B cell (primary cell): Measurements from ENCODE around the gene FAM20C.

ENCODE experiments used
- EZH2 ChIP-seq: IDR thresholded peaks from 2 replicates; pipeline ENCODE4 v1.6.1; 2012; ENCODE audit warnings: borderline replicate concordance, low read depth, mild to moderate bottlenecking, moderate library complexity, low read length; ENCODE audit not compliant: insufficient read depth, poor library complexity, severe bottlenecking
- TF ChIP-seq, protein P1 (sequence below): fragments of 200-600 bp; IDR thresholded peaks from one replicate; pipeline ENCODE4 v1.8.0; 2022; ENCODE audit warnings: antibody characterized with exemption, mild to moderate bottlenecking

DNA sequence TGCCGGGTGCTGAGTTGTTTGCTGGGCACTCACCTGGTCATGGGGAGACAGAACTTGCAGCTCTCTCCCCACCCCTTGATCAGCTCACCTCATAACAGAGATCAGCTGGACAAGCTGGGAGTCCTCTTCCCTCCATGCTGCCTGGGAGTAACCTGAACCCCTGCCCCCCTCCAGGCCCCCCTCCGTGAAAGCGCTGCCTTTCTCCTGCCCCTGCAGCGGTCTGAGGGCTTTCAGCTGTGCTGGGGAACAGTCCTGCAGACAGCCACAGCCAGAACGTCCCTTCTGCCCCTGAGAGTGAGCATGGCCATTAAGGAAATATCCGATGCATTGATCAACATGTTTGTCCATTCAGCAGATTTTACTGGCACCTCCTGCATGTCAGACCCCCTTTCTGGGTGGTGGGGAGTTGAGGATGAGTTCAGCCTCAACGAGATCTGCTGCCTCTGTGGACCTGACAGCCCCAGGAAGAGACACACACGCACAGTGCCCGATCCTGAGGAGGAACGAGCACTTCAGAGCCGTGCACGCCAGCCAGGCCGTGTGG lies 4.5 kb downstream of the FAM20C start:
- no peak for TF ChIP-seq EZH2
- TF ChIP-seq, protein P1, sequence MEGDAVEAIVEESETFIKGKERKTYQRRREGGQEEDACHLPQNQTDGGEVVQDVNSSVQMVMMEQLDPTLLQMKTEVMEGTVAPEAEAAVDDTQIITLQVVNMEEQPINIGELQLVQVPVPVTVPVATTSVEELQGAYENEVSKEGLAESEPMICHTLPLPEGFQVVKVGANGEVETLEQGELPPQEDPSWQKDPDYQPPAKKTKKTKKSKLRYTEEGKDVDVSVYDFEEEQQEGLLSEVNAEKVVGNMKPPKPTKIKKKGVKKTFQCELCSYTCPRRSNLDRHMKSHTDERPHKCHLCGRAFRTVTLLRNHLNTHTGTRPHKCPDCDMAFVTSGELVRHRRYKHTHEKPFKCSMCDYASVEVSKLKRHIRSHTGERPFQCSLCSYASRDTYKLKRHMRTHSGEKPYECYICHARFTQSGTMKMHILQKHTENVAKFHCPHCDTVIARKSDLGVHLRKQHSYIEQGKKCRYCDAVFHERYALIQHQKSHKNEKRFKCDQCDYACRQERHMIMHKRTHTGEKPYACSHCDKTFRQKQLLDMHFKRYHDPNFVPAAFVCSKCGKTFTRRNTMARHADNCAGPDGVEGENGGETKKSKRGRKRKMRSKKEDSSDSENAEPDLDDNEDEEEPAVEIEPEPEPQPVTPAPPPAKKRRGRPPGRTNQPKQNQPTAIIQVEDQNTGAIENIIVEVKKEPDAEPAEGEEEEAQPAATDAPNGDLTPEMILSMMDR, result no peak
